Measurements from ENCODE around the gene RNGTT. TPM values are rescaled to one million over a fixed set of nuclear protein-coding genes. Genes with fewer than 3 reads are reported as not detected.

RNGTT gene
- total and polyA plus RNA-seq, 10 of the 15 experiments (the other 5 are each of a cell fraction or from before 2014, with no cell fraction given) = 7.7 to 30.4 (median 22.2) TPM

GRCh38 chr6:88975369-88975768 lies 12.0 kb upstream of the RNGTT start:
- CTCF ChIA-PET = interaction anchor here (0.6 to 1.4 kb wide), 3 partner anchors 9 to 770 kb away, joined by 3 to 5 read pairs (median 4); partner anchors contain the start of gene RNGTT
- Histone ChIP-seq H3K27ac (ENCODE audit: control insufficient read depth, insufficient read depth) (no peak overlapping the region), H3K36me3 (ENCODE audit: control insufficient read depth in 2 of 2, insufficient read depth in 2 of 2, low read length in 1 of 2) (no peaks in the 10 kb centered on the region), H3K4me1 (ENCODE audit: control insufficient read depth, insufficient read depth, low read length) (no peaks in the 10 kb centered on the region), H3K79me2 (ENCODE audit: control insufficient read depth, insufficient read depth, low read length) (no peaks in the 10 kb centered on the region), H3K4me2 (ENCODE audit: control insufficient read depth, insufficient read depth) (no peak overlapping the region), H2AFZ (ENCODE audit: control insufficient read depth, low read depth, low read length) (no peak overlapping the region), H3K9me3 (replicated peaks; ENCODE audit: control insufficient read depth, insufficient read depth, low read length) (no peaks in the 10 kb centered on the region), H4K20me1 (ENCODE audit: control insufficient read depth, insufficient read depth) (no peaks in the 10 kb centered on the region), H3K9ac (ENCODE audit: control insufficient read depth, insufficient read depth, low read length) (no peak overlapping the region), H3K27me3 (replicated peaks in 1 of 2; ENCODE audit: control insufficient read depth in 2 of 2, insufficient read depth in 2 of 2, low read length in 1 of 2) (no peaks in the 10 kb centered on the region), H3K4me3 (no peak overlapping the region)
- no peak for TF ChIP-seq IRF4 (IDR thresholded peaks at IDR 0.05; ENCODE audit: low read depth, low read length)
- TF ChIP-seq NR2C2 (IDR thresholded peaks at IDR 0.05; ENCODE audit: borderline replicate concordance, control insufficient read depth, insufficient read length, low read depth) = no peak
- no peak for TF ChIP-seq ASH2L (IDR thresholded peaks at IDR 0.05; ENCODE audit: borderline replicate concordance, low read depth)
- TF ChIP-seq SIN3A (IDR thresholded peaks at IDR 0.05; ENCODE audit: low read depth, low read length) = no peak
- TF ChIP-seq SKIL (IDR thresholded peaks at IDR 0.05; ENCODE audit: low read depth, poor library complexity, severe bottlenecking) = no peak
- TF ChIP-seq MYB (IDR thresholded peaks at IDR 0.05; ENCODE audit: borderline replicate concordance, low read depth, low read length) = no peak
- TF ChIP-seq CEBPB (IDR thresholded peaks at IDR 0.05; ENCODE audit: borderline replicate concordance in 1 of 2, low read depth in 2 of 2, low read length in 2 of 2) = no peak
- no peak for TF ChIP-seq TCF3 (IDR thresholded peaks at IDR 0.05; ENCODE audit: borderline replicate concordance, insufficient read depth, low read depth, low read length)
- no peak for TF ChIP-seq CTCF (IDR thresholded peaks at IDR 0.05 in 2 of 3, conservative IDR thresholded peaks at IDR 0.05 in 1 of 3; ENCODE audit: control insufficient read depth in 2 of 3, extremely low read depth in 1 of 3, insufficient read depth in 1 of 3, low read depth in 3 of 3, low read length in 3 of 3)
- no peak for TF ChIP-seq BRCA1 (IDR thresholded peaks at IDR 0.05; ENCODE audit: low read depth, low read length)
- TF ChIP-seq PAX5 (IDR thresholded peaks at IDR 0.05; ENCODE audit: borderline replicate concordance, low read depth, low read length) = no peak
- TF ChIP-seq TAF1 (IDR thresholded peaks at IDR 0.05; ENCODE audit: borderline replicate concordance, low read depth, low read length) = no peak
- no peak for TF ChIP-seq NFYB (IDR thresholded peaks at IDR 0.05; ENCODE audit: insufficient read depth, low read depth, low read length)
- intact Hi-C loops (cut with micrococcal nuclease; ENCODE audit: unreplicated experiment) (no loop called here), in situ Hi-C loops (cut with MboI) (no loop called here)
- no TSS peak for BruUV-seq (replicated peaks)
- ATAC-seq (no peak), DNase-seq (ENCODE audit: low read depth, low spot score) (no peak), FAIRE-seq (no peak)
- SMC1A ChIA-PET (ENCODE audit: uncharacterized antibody, unreplicated experiment) = interaction anchor here (0.9 kb wide), 1 partner anchor 343 kb away, joined by 3 read pairs; no protein-coding TSS in a partner anchor
- WGBS (ENCODE audit: insufficient coverage, insufficient replicate concordance, low lambda C conversion rate, missing lambda C conversion rate) = 10% methylated on average over 3 of the region's 3 CpGs
- RAD21 ChIA-PET (ENCODE audit: unreplicated experiment) = no interaction called here
- POLR2A ChIA-PET = interaction anchor here (0.6 kb wide), 1 partner anchor 235 kb away, joined by 4 read pairs; no protein-coding TSS in a partner anchor
